Epithelial cell of prostate (primary cell): ENCODE results near the gene LRP1B.
"Not testable (repeated sequence)": the region's sequence is repeated elsewhere in the genome, so short reads cannot be mapped to it uniquely, and the experiment has no call there.

Source experiments
- DNase-seq: peaks from one replicate; pipeline ENCODE4 v3.0.0-alpha.2; 2011; ENCODE audit warnings: low read depth, low spot score
- H3K27ac ChIP-seq: fragments of 450-650 bp; 2 replicates; pipeline ENCODE4 v1.5.1; 2017; ENCODE audit warnings: mild to moderate bottlenecking

The LRP1B gene

GRCh38 chr2:140376686-140377085 lies 1754.1 kb downstream of the LRP1B start:
- no peak for DNase-seq
- H3K27ac ChIP-seq, result no peak overlapping the region

GRCh38 chr2:140363131-140363530 lies 1767.7 kb downstream of the LRP1B start:
- H3K27ac ChIP-seq, result no peak overlapping the region
- no peak for DNase-seq

- H3K27ac ChIP-seq, result no peak overlapping the region
- DNase-seq, result no peak
Observed at GRCh38 chr2:140362361-140362760, 1768.5 kb downstream of the LRP1B start.

- no peak overlapping the region for H3K27ac ChIP-seq
- DNase-seq, result no peak
Observed at GRCh38 chr2:140359056-140359771, 1771.6 kb downstream of the LRP1B start.

- H3K27ac ChIP-seq, result no peak overlapping the region
- DNase-seq, result no peak
Observed at GRCh38 chr2:140356697-140357096, 1774.1 kb downstream of the LRP1B start.

GRCh38 chr2:140355511-140356090 lies 1775.2 kb downstream of the LRP1B start:
- no peak overlapping the region for H3K27ac ChIP-seq
- no peak for DNase-seq

GRCh38 chr2:140354544-140354943 lies 1776.3 kb downstream of the LRP1B start:
- H3K27ac ChIP-seq, result no peak overlapping the region
- DNase-seq, result no peak

GRCh38 chr2:140353541-140353940 lies 1777.3 kb downstream of the LRP1B start:
- DNase-seq, result peak; percentile 0
- no peak overlapping the region for H3K27ac ChIP-seq

- no peak for DNase-seq
- H3K27ac ChIP-seq, result no peak overlapping the region
Observed at GRCh38 chr2:140351692-140352091, 1779.1 kb downstream of the LRP1B start.

GRCh38 chr2:140349695-140350094 lies 1781.1 kb downstream of the LRP1B start:
- H3K27ac ChIP-seq, result no peak overlapping the region
- DNase-seq, result no peak

GRCh38 chr2:140348826-140349225 lies 1782.0 kb downstream of the LRP1B start:
- no peak overlapping the region for H3K27ac ChIP-seq
- DNase-seq, result no peak

GRCh38 chr2:140344838-140345237 lies 1786.0 kb downstream of the LRP1B start:
- DNase-seq, result peak; percentile 3
- H3K27ac ChIP-seq, result no peak overlapping the region

GRCh38 chr2:140344266-140344665 lies 1786.5 kb downstream of the LRP1B start:
- not testable (repeated sequence) for DNase-seq, H3K27ac ChIP-seq

- no peak overlapping the region for H3K27ac ChIP-seq
- no peak for DNase-seq
Observed at GRCh38 chr2:140338795-140339194, 1792.0 kb downstream of the LRP1B start.

GRCh38 chr2:140337061-140337460 lies 1793.8 kb downstream of the LRP1B start:
- DNase-seq, result no peak
- H3K27ac ChIP-seq, result no peak overlapping the region

GRCh38 chr2:140316345-140316744 lies 1814.5 kb downstream of the LRP1B start:
- H3K27ac ChIP-seq, result no peak overlapping the region
- DNase-seq, result no peak

- H3K27ac ChIP-seq, result no peak overlapping the region
- no peak for DNase-seq
Observed at GRCh38 chr2:140311905-140312304, 1818.9 kb downstream of the LRP1B start.

GRCh38 chr2:140308706-140309105 lies 1822.1 kb downstream of the LRP1B start:
- no peak overlapping the region for H3K27ac ChIP-seq
- DNase-seq, result no peak

GRCh38 chr2:140307532-140307931 lies 1823.3 kb downstream of the LRP1B start:
- H3K27ac ChIP-seq, result no peak overlapping the region
- DNase-seq, result no peak

- H3K27ac ChIP-seq, result no peak overlapping the region
- DNase-seq, result no peak
Observed at GRCh38 chr2:140295767-140296166, 1835.0 kb downstream of the LRP1B start.

GRCh38 chr2:140288726-140289125 lies 1842.1 kb downstream of the LRP1B start:
- DNase-seq, result no peak
- H3K27ac ChIP-seq, result no peak overlapping the region

GRCh38 chr2:140288213-140288612 lies 1842.6 kb downstream of the LRP1B start:
- DNase-seq, result no peak
- H3K27ac ChIP-seq, result no peak overlapping the region
